Activated CD8-positive, alpha-beta memory T cell treated with anti-CD3 and anti-CD28 coated beads for 36 hours (primary cell): Measurements from ENCODE around the gene SMIM32. TPM values are rescaled to one million over a fixed set of nuclear protein-coding genes. Genes with fewer than 3 reads are reported as not detected.

Experiments
- CTCF ChIA-PET: fragments of 350-600 bp; sonication (Branson Sonifier 250); formaldehyde crosslinking; loops from one replicate; lab custom pipeline; 2021; ENCODE audit warnings: antibody characterized with exemption; lab: Charles Lee
- POLR2A ChIA-PET: fragments of 350-600 bp; sonication (Branson Sonifier 250); formaldehyde crosslinking; loops from one replicate; lab custom pipeline; 2021; ENCODE audit warnings: antibody characterized with exemption; lab: Charles Lee
- total RNA-seq, 2 experiments: library from RNA; stranded (reverse); gene quantifications; one replicate each; pipeline ENCODE4 v1.2.3, GENCODE V29; 2021

Gene SMIM32
- total RNA-seq, 2 experiments from 2014 or later, result not detected

DNA sequence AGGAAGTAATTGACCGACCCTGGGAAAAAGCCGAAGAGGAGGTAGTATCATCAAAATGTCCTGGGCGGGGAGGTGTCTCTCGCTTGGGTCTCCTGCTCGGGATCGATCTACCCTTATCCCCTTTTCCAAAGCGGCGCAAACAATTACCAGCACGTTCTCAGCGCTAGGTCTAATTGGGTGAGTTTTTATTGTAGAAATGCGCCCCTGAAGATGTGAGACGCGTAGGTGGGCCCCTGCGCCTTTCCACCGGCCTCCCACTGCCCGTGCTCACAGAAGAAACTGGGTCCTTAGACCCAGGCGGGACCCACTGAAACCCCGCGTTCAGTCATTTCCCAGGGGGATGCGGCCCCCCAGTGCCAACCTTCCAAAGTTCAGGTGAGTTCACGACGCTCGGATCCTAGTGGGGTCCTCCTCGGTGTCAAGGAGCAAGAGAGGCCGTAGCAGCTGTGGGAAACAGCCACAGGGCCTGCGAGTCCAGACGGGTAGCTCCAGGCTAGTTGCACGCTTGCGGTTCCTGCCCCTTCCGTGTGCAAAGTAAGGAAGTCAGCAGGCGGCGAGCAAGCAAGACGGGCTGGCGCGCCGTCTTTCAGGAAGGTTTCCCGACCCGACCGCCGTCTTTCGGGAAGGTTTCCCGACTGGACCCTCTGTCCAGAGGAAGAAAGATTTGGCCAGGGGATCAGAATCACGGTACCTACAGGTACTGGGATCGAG, 1.5 kb downstream of the SMIM32 start:
- ChIA-PET POLR2A (no interaction called here), CTCF (no interaction called here)

DNA sequence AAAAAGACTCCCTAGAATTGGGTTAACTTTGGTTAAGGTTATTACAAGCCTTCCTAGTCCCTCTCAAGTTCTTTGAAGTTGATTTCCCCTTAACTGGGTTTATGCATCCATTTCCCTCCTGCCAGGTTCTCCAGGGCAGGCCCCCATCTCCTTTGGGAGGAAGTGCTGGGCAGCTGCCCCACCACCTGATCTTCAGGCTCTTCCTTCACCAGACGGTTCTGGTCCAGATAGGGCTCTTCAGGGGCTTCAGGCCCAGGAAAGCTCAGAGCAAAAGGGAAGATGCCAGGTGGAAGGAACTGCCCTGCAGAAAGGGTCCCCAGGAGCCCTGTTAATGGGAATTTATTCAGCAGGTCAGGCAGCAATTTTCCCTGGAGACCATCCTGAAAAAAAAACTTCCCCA, 2.1 kb downstream of the SMIM32 start:
- CTCF ChIA-PET, result no interaction called here
- POLR2A ChIA-PET, result no interaction called here

DNA sequence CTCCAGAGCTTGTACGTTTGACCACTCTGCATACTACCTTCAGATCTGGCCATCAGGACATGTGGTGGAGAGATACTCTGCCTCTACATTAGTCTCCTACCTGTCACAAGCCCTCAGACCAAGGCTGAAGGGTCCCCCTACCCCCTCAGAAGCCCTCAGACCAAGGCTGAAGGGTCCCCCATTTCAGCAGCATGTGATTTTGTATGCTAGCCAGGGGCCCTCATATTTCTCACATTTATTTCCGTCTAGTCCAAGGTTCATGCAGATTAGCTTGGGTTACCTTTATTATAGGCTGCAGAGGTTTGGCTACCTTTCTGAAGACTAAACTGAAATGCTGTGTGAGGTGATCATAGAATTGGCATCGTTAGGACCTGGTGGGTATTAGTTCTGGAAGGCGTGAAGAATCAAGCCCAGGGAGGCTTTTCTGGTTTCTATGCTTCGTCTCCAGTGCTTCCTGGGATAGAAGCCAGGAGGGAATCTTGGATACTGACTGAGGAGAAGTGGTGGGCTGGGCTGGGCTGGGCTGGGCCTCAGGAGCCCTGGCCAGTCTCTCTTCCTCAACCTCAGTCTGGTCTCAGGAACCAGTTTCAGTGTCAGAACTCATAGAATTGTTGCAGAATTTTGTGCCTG, 2.8 kb downstream of the SMIM32 start:
- ChIA-PET CTCF (no interaction called here), POLR2A (no interaction called here)

DNA sequence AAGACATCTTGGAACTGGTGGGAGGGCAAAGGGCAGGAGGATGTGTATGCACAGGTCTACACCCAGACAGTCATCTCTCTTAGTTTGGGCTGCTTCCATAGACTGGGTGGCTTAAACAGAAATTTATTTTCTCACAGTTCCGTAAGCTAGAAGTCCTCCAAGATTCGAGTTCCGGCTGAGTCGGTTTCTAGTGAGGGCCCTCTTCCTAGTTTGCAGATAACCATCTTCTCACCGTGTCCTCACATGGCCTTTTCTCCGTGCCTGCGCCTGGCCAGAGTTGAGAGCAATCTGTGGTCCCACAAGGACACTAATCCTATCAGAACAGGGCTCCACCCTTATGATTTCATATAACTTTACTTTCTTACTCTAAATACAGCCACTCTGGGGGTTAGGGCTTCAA, 4.1 kb downstream of the SMIM32 start:
- CTCF ChIA-PET, result no interaction called here
- POLR2A ChIA-PET, result interaction anchor here (0.5 kb wide), 1 partner anchor 13 kb away, joined by 4 read pairs; no protein-coding TSS in a partner anchor

DNA sequence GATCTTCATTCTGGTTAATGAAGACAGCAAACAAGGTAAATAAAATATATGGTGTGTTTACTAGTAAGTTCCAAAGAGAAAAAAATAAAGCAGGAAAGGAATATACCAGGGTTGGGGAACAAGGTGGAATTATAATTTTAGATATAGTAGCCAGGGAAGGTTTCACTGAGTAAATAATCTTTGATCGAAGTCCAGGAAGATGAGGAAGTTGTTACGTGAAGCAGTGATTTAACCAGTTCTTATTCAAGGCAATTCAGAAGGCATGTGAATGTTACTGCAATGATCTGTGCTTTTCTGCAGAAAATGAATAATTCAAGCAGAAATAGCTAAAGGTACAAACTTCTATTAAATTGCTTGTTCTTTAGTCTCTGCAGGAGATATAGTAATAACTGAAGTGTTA, 6.2 kb downstream of the SMIM32 start:
- POLR2A ChIA-PET, result no interaction called here
- CTCF ChIA-PET, result no interaction called here

DNA sequence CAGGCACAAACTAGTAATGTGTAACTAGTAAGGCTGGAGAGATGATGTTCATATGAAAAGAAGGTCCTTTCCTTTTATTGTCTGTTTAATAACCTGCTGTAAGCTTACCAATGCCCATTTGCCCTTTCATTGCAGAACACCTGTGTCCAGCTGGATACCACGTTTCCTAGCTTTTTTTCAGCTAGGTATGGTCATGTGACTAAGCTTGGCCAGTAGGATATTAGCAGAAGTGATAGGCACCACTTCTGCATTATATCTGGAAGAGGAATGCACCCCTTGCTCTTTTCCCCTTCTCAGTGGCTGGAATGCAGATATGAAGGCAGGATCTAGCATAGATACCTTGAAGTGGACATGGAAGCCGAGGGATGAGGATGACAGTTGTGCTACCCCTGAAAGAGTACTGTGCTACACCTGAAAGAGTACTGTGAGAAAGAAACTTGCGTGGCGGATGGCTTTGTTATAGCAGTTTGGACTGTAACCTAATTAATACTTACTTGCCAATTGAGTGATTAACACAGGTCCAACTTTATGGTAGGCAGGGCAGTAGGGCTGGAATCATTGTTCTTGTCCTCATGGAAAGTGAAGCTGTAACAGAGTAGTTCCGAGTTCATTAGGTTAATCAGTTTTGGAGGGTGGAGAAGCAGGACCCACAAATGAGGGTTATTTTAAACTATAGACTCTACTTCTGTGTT, 6.8 kb downstream of the SMIM32 start:
- POLR2A ChIA-PET, result no interaction called here
- CTCF ChIA-PET, result no interaction called here

DNA sequence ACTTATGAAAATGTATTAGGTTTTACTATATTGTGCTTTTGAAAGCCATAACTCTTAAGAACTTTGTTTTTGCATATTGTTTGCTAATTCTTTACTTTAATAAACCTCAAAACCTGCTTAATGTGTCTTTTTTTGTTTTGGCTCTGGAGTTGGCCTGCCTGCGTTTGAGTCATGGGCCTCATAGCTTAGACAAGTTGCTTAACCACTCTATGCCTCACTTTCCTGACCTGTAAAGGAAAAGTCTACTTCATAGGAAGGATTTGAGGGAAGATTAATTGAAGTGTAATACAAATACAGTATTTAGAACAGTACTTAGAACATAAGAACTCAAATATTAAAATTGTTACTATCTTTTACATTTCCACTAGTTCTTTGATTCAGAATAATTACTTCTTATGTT, 10.3 kb downstream of the SMIM32 start:
- CTCF ChIA-PET, result no interaction called here
- POLR2A ChIA-PET, result no interaction called here

DNA sequence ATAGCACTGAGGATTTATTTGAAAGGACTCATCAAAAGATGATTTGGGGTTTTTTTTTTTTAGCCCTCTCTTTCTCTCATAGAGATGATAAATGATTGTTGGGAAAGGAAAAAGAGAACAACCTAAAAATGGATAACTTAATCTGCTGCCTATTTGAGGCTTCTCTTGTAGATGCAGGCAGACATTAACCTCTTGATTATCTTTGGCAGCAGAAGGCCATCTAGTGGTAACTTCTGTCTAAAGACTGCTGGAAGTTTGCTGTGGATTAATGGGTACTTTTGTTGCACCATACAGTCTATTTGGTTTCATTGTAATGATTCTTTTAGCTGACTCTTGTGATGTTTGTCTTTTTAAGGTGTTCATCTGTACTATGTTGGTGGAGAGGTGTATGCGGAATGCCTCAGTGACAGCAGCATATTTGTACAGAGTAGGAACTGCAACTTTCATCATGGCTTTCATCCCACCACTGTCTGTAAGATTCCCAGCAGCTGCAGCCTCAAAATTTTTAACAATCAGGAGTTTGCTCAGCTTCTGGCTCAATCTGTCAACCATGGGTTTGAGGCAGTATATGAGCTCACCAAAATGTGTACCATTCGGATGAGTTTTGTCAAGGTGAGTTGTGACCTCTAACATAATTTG, 18.8 kb downstream of the SMIM32 start:
- CTCF ChIA-PET, result interaction anchor here (1.4 to 1.6 kb wide), 2 partner anchors 38 to 91 kb away, joined by 3 to 6 read pairs; no protein-coding TSS in a partner anchor
- POLR2A ChIA-PET, result interaction anchor here (0.6 kb wide), 1 partner anchor 554 kb away, joined by 6 read pairs; no protein-coding TSS in a partner anchor

DNA sequence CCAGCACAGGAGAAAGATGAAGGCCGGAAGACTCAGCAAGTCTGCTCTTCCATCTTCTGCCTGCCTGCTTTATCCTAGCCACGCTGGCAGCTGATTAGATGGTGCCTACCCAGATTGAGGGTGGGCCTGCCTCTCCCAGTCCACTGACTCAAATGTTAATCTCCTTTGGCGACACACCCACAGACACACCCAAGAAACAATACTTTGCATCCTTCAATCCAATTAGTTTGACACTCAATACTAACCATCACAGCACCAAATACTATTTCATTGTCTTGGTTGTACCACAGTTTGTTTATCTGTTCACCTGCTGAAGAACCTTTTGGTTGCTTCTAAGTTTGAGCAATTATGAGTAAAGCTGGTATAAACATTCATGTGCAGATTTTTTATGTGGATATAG, 23.7 kb downstream of the SMIM32 start:
- POLR2A ChIA-PET, result no interaction called here
- CTCF ChIA-PET, result interaction anchor here (0.7 kb wide), 1 partner anchor 19 kb away, joined by 4 read pairs; no protein-coding TSS in a partner anchor

DNA sequence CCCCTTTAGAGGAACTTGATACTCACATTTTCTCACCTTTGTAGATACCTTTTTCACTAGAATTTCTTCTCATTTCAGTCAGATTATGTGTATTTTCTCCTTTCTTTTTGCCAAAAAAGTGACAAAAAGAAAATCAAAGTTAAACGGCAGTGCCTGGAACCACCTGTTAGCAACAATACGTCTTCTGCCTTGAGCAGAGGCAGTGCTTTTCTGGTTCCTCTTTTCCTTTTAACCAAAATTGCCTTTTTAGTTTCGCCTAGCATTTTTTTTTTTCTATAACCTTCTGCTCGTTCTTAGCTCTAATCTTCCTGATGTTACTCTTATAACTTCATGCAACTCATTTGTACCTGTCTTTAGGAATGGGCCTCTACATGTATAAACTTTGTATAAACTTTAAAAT, 26.1 kb downstream of the SMIM32 start:
- ChIA-PET POLR2A (no interaction called here), CTCF (no interaction called here)

DNA sequence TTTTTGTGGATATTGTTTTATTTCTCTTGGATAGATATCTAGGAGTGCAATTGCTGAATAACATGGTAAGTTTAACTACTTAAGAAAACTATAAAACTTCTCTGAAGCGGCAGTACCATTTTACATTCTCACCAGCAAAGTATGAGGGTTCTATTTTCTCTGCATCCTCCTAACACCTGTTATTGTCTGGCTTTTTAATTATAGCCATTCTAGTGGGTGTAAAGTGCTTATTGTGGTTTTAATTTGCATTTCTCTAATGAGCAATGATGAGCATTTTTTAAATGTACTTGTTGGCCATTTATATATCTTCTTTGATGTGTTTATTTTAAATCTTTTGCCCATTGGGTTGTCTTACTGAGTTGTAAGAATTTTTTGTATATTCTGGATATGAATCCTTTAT, 28.7 kb downstream of the SMIM32 start:
- POLR2A ChIA-PET, result no interaction called here
- CTCF ChIA-PET, result no interaction called here

DNA sequence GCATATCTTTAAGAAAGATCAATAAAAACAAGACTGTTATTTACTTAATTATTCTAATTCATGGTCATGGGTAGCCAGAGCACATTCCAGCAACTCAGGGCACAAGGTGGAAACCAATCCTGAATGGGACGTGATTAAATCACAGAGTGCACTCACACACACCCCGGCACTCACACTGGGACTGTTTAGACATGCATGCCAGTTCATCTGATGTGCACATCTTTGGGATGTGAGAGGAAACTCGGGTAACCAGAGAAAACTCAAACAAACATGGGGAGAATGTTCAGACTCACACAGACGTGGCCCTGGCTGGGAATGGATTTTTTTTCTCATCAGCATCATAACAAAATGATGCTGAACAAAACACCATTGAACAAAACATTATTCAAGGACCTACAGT, 31.0 kb downstream of the SMIM32 start:
- POLR2A ChIA-PET, result no interaction called here
- CTCF ChIA-PET, result no interaction called here

DNA sequence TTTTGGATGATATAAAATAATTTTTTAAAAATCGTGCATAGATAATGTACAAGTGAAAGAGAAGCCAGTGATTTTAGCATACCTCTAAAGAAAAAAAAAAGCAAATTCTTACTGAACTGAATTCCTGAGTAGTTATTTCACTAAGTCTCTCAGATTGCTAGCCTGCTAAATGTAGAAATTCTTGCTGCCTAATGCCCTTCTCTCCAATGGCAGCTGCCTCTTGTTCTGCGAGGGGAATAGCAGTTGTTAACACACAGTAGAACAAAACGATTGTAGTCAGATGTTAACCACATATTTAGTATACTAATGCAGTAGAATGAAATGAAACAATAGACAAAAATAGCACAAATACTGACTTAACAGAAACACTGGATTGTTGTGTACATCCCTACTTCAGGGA, 33.5 kb downstream of the SMIM32 start:
- ChIA-PET CTCF (no interaction called here), POLR2A (no interaction called here)

DNA sequence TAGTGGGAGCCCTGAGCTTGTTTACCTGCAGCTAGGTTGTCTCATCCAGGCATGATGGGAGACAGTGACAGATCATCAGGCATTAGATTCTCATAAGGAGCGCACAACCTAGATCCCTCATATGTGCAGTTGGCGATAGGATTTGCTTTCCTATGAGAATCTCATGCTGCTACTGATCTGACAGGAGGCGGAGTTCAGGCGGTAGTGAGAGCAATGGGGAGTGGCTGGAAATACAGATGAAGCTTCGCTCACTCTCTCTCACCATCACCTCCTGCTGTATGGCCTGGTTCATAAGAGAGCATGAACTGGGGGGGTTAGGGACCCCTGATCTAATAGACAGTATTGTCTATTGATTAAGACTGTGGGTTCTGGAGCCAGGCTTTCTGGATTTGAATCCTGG, 35.4 kb downstream of the SMIM32 start:
- CTCF ChIA-PET, result no interaction called here
- POLR2A ChIA-PET, result no interaction called here

DNA sequence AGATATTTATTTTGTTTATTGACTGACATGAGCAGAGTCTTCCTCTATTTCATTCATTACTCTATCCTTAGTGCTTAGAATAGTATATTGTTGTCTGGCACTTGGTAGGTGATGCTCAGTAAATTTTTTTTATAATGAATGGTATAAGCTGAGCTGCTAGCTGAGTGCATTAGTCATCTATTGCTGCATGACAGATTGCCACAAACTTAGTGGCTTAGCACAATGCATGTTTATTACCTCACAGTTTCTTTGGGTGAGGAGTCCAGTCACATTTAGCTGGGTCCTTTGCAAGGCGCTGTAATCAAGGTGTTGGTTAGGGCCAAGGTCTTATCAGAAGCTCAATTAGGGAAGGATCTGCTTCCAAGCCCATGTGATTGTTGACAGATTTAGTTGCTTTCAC, 37.2 kb downstream of the SMIM32 start:
- POLR2A ChIA-PET, result no interaction called here
- CTCF ChIA-PET, result no interaction called here

DNA sequence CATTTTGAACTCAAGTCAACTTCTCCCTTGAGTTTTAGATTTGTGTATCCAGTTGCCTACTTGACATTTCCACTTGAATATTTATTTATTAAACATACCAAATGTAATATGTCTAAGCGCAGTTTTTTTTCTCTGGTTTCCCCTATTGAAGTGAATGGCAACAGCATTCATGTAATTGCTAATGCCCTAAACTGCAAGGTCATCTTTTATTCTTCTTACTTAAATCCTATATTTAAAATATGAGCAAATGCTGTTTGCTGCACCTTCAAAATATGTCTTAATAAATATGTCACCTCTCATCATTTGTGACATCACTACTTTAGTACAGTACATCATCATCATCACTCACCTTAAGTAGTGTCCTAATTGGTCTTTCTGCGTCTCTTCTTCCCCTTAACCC, 37.9 kb downstream of the SMIM32 start:
- CTCF ChIA-PET, result no interaction called here
- POLR2A ChIA-PET, result no interaction called here

DNA sequence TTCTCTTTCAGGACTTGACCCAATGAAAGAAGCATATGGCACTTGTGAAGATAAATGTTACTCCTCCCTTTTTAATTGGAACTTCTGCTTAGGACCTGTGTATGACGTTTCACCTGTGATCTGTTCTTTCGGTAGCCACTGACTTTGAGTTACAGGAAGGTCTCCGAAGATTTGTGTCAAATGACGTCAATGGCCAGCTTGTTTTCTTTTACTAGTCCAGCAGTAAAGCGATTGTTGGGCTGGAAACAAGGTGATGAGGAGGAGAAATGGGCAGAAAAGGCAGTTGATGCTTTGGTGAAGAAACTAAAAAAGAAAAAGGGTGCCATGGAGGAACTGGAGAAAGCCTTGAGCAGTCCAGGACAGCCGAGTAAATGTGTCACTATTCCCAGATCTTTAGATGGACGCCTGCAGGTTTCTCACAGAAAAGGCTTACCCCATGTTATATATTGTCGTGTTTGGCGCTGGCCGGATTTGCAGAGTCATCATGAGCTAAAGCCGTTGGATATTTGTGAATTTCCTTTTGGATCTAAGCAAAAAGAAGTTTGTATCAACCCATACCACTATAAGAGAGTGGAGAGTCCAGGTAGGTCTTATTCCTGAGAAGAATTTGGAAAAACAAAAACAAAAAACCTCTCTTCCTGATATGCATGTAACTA, 39.3 kb downstream of the SMIM32 start:
- CTCF ChIA-PET, result no interaction called here
- POLR2A ChIA-PET, result no interaction called here

DNA sequence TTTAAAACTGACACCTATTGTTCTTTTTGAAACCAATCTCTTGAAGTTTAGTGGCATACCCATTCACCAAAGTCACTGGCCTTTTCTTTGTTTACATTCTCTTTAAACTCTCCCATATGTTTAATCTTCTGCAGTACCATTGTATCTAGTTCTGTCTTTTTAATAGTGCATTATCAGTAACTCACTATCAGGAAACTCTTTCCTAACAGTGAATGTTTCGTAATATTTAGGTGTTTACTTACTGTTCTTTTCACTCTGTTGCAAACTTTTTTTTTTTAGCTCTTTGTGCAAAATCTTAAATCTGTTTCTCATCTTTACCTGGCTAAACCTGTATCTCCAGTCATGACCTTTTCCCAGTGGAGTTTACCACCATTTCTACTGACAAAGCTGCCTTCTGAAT, 43.1 kb downstream of the SMIM32 start:
- ChIA-PET CTCF (interaction anchor here (1.1 kb wide), 1 partner anchor 20 kb away, joined by 4 read pairs; no protein-coding TSS in a partner anchor), POLR2A (no interaction called here)

DNA sequence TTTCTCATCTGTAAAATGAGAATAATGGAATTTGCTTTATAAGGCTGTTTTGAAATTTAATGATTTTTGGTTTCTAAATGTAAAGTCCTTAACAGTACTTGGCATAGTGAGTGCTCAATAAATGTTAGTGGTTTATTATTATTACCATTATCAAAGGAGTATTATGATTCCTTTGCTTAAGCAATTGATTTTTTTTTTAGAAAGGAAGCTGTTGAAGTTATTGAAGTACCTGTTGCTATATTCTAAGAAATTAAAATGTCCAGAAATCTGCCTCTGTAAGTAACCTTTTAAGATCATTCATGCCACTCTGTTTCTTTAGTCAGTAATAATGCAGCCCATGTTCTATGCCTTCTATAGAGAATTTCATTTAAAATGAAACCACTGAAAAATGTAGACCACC, 45.3 kb downstream of the SMIM32 start:
- CTCF ChIA-PET, result no interaction called here

DNA sequence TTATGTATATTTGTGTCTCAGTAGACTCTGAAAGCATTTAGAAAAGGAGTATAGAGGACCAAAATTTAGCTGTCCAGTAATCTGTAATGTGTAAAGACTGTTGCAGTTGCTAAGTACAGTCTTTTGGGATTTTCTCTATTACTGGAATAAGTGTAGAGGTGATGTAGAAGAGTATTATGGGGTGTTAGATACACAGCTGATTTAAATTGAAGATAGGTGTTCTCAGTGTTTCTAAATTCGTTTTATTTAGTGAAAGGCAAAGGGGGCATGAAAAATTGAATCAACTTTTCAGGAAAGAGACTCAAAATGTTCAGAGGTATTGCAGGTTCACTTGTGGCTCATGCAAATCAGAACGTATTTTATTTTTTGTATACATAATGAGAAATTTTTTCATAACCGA, 46.8 kb downstream of the SMIM32 start:
- ChIA-PET POLR2A (no interaction called here), CTCF (no interaction called here)

More for the DNA sequence above, 45.3 kb downstream of the SMIM32 start:
- POLR2A ChIA-PET, result no interaction called here
